Stimulated activated CD4-positive, alpha-beta T cell treated with anti-CD3 and anti-CD28 coated beads, Interleukin-4, amount 100 ng/mL, for 1 hour (primary cell): ENCODE results near the gene PCNX2.

ENCODE experiments used
- DNase-seq: peaks from one replicate; pipeline ENCODE4 v3.0.0-alpha.2; 2020

The PCNX2 gene

GRCh38 chr1:232999956-233000625 lies 295.4 kb downstream of the PCNX2 start:
- no peak for DNase-seq

GRCh38 chr1:232998646-232999045 lies 296.9 kb downstream of the PCNX2 start:
- DNase-seq = no peak

DNA sequence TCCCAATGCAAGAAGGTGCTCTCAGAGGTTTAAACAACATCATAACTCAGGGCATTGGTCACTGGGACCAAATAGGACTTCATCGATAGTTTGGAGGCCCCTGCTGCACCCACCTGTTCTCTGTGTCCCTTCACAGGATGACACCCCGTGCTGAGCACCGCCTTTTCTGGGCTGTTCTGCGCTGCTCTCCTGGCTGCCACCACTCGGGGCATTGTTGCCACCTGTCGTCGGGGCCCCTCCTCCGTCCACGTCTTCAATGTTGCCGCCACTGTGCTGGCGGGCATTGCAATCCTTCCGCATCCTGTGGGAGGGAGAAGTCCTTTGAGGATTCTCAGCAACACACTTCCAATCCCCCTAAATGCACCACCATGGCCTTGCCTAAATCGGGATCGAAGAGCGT lies 297.4 kb downstream of the PCNX2 start:
- no peak for DNase-seq

DNA sequence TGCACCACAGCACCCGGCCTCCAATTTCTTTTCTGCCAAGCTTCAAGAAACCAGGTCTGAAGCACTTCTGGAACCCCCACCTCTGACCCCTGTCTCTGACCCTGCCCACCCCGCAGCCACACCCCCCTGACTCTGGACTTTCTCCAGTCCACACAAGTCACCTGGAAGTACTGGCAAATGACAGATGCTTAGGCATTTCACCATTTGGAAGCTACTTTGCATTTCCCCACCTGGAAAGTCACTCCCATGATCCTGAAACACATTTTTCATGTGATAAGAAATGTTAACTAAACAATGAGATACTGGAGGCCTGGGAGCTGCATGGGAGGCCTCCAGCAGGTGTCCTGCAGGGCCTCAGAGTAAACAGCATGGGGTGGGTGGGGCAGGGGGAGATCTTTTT lies 299.4 kb downstream of the PCNX2 start:
- DNase-seq = no peak

- no peak for DNase-seq
Measured at GRCh38 chr1:232995189-232995588, 300.3 kb downstream of the PCNX2 start.

- no peak for DNase-seq
Measured at GRCh38 chr1:232993555-232993954, 302.0 kb downstream of the PCNX2 start.

- no peak for DNase-seq
Measured at GRCh38 chr1:232992227-232992626, 303.3 kb downstream of the PCNX2 start.

DNA sequence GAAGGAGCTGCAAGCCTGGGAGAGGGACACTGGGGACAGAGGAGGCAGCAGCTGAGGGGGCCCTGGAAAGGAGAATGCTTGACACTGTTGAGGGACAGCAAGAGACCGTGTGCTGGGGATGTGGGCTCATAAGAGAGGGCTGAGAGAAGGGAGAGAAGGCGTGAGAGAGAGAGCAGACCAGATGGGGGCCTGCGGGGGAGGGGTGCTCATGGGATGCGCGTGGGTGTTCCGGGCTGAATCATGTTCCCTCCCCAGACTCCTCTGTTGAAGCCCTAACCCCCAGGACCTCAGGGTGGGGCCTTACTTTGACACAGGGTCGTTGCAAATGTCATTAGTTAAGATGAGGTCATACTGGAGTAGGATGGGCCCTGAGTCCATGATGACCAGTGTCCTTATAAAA lies 304.3 kb downstream of the PCNX2 start:
- DNase-seq = no peak

- no peak for DNase-seq
Measured at GRCh38 chr1:232990176-232991128, 305.1 kb downstream of the PCNX2 start.

DNA sequence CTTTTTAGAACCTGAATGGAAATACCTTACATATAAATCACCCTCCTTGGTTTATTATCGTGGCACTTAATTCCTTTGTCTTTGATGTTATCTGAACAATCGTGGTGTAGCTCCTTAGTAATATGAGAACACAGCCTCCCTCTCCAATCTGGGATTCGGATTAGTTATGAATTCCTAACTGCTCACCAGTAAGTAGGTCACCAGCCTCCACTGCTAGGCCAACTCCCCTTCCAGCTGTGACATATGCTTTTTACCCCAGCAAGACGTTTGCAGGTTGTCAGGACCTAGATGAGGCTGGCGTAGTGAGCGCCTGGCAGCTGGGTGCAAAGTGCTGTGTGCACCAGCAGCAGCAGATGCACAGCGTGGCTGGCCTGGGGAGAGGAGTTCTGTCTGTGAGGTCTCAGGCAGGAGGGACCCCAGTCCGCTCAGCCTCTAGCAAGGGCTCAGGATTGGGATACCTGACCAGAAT lies 306.9 kb downstream of the PCNX2 start:
- no peak for DNase-seq

GRCh38 chr1:232987774-232988140 lies 307.8 kb downstream of the PCNX2 start:
- no peak for DNase-seq

GRCh38 chr1:232987046-232987773 lies 308.3 kb downstream of the PCNX2 start:
- DNase-seq = no peak

DNA sequence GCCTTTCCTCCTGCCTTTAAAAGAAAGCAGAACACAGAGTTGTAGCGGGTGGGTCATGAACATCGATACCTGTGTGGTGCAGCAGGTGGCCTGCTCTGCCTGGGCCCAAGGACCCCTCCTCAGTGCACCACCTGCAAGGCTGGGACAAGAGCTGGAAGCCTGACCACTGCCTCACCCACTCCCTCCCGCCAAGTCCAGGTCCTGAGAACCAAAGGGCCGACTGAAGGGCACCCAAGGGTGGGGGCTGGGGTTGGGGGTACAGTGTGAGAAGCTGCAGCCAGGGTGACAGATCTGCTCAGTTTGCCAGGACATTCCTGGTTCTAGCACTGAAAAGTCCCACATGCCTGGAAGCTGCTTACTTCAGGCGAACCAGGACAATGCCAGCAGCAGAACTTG lies 309.0 kb downstream of the PCNX2 start:
- no peak for DNase-seq

GRCh38 chr1:232985882-232986526 lies 309.5 kb downstream of the PCNX2 start:
- no peak for DNase-seq

DNA sequence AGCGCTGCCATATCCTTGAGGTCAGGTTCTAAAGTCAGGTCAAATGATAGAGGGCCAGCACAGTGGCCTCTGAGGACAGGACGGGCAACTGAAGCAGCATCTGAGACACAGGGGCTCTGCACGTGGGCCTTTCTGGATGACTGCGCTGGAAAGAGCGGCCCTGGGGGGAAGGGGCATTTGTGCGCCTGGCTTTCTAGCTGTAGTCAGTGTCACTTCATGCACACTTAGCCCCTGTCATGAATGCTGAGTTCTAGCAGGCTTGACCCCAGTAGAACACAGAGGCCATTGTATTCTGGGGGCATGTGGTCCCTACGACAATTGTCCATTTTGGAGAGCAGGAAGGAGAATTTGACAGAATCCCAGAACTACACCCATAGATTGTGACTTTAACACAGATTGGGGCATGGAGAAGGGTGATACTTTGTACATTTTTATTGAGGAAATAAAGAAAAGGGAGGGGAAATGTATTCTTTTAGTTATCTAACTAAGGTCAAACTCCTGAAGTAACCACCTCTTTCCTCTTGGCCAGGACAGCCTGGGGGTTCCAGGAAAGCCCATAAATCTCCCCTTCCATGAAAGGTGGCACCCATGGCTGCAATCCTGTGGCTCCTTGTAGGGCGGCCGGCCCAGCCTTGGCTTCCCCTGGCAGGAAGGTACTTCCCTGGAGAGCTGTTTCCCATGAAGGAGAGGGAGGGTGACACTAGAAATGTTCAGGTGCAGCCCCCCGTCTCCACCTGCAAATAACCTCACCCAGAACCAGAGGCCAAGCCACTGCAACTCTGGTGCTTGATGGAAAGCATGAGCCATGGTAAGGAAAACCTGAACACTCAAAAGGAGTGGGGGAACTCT lies 310.7 kb downstream of the PCNX2 start:
- no peak for DNase-seq

- DNase-seq = no peak
Measured at GRCh38 chr1:232983817-232984567, 311.5 kb downstream of the PCNX2 start.

GRCh38 chr1:232983375-232983774 lies 312.1 kb downstream of the PCNX2 start:
- DNase-seq = no peak

GRCh38 chr1:232982238-232982944 lies 313.1 kb downstream of the PCNX2 start:
- no peak for DNase-seq

GRCh38 chr1:232980986-232981560 lies 314.5 kb downstream of the PCNX2 start:
- DNase-seq = no peak

- no peak for DNase-seq
Measured at GRCh38 chr1:232980355-232980978, 315.1 kb downstream of the PCNX2 start.
